Activated CD4-positive, alpha-beta T cell treated with anti-CD3 and anti-CD28 coated beads, Interleukin-2, amount 10 ng/mL, durations not matched to agents 24 days and 14 days (primary cell): ENCODE results near the gene JAKMIP1. TPM values are rescaled to one million over a fixed set of nuclear protein-coding genes. Genes with fewer than 3 reads are reported as not detected.

Experiments used
- DNase-seq: peaks from one replicate; pipeline ENCODE4 v3.0.0; 2022
- H3K27ac Mint-ChIP-seq: one replicate; pipeline ENCODE4 v1.8.0; 2022; ENCODE audit warnings: mild to moderate bottlenecking, mixed read lengths
- H3K27me3 Mint-ChIP-seq: one replicate; pipeline ENCODE4 v1.8.0; 2022; ENCODE audit warnings: mixed read lengths
- H3K36me3 Mint-ChIP-seq: one replicate; pipeline ENCODE4 v1.8.0; 2022; ENCODE audit warnings: low read depth, mild to moderate bottlenecking, mixed read lengths
- H3K4me1 Mint-ChIP-seq: one replicate; pipeline ENCODE4 v1.8.0; 2021; ENCODE audit warnings: mixed read lengths
- H3K4me3 Mint-ChIP-seq: one replicate; pipeline ENCODE4 v1.8.0; 2022; ENCODE audit warnings: mild to moderate bottlenecking, moderate library complexity, mixed read lengths
- H3K9me3 Mint-ChIP-seq: one replicate; pipeline ENCODE4 v1.8.0; 2021; ENCODE audit warnings: mixed read lengths
- intact Hi-C: fragments of 100-400 bp; cut with micrococcal nuclease; formaldehyde crosslinking; loops from one replicate; pipeline ENCODE4 v1.15.1; 2023
- total RNA-seq: library from RNA; stranded (reverse); gene quantifications from 2 replicates; pipeline ENCODE4 v1.2.3, GENCODE V29; 2022

The JAKMIP1 gene
- total RNA-seq, 1 donor from 2014 or later: 10.3 TPM

DNA sequence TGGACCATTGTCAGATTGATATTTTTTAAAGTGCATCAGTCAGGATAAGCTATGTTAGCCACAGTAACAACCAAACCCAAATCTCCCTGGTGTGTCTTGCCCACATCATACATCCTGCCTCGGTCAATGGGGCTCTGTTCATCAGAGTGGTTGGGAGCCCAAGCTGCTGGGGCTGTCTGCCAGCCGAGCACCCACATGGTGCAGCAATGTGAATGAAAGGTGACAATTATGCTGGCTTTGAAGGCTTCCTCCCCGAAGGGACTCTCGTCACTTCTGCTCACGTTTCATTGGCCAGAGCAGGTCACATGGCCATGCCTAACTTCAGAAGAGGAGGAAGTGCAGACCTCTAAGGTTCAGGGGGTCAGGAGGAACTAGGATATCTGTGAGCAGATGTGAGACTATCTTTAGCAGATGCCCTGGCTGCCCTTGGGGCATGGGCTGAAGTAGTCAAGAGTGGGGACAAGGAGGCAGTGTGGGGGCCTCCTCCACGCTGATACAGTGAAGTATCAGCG is 1.3 kb upstream of the JAKMIP1 start:
- no peak for DNase-seq
- Mint-ChIP-seq H3K27me3 (peaks cover 29% of the 10 kb centered on the region), H3K27ac (peak overlapping the region; percentile 44), H3K4me3 (peak overlapping the region; percentile 72), H3K9me3 (peaks cover 8% of the 10 kb centered on the region), H3K4me1 (peaks cover 25% of the 10 kb centered on the region), H3K36me3 (peaks cover 12% of the 10 kb centered on the region)
- intact Hi-C loops: no loop called here

DNA sequence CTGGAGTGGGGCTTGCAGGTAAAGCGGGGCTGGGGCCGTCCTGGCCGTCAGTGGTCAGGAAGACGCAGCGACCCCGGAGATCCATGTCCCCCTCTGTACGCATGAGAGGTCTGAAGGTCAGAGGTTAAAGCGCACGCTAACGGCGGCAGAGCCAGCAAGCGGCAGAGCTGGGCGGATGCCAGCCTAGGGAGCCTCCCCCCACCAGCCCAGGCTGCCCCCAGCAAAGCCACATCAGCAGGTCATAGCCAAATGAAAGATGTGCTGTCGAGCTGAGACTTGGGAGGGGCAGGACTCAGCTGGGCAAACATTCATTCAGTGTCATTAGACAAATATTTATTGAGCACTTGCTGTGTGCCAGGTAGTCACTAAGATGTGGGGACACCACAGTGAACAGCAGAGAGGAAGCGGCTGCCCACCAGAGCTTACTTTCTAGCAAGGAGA is 593 bp upstream of the JAKMIP1 start:
- Mint-ChIP-seq H3K36me3 (peaks cover 12% of the 10 kb centered on the region), H3K27ac (peak overlapping the region; percentile 44), H3K9me3 (peaks cover 8% of the 10 kb centered on the region), H3K4me1 (peaks cover 28% of the 10 kb centered on the region), H3K27me3 (peaks cover 27% of the 10 kb centered on the region), H3K4me3 (peak overlapping the region; percentile 72)
- intact Hi-C loops: no loop called here
- DNase-seq: no peak

DNA sequence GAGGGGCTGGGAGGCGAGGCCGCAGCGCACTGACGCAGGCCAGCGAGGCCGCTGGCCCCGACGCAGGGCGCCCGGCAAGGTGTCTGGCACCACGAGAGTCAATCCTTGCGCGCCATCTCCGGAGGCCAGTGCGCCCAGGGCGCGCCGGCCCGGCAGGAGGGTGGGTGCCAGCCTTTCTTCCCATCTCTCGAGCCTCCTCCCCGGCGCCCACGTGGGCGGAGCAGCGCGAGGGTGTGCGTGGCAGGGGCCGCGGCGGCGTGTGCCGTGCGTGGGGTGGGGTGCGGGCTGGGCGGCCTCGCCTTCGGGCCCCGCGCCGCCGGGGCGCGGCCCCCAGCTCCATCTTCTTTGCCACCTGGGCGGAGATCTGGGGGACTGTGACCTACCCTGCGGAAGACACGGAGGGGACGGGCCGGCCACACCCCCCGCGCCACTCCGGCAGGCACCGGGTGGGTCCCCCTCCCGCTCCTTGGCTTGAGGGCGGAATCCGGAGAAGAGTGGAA is 877 bp downstream of the JAKMIP1 start:
- H3K27ac Mint-ChIP-seq: peak overlapping the region; percentile 75
- peak; percentile 81 for DNase-seq
- H3K27me3 Mint-ChIP-seq: peaks cover 26% of the 10 kb centered on the region
- intact Hi-C loops: loop anchor here (5.0 kb wide), 1 partner anchor 68 kb away; the partner anchor contains the start of gene WFS1
- peaks cover 28% of the 10 kb centered on the region for H3K4me1 Mint-ChIP-seq
- peaks cover 12% of the 10 kb centered on the region for H3K36me3 Mint-ChIP-seq
- peak overlapping the region; percentile 85 for H3K4me3 Mint-ChIP-seq
- peaks cover 8% of the 10 kb centered on the region for H3K9me3 Mint-ChIP-seq

DNA sequence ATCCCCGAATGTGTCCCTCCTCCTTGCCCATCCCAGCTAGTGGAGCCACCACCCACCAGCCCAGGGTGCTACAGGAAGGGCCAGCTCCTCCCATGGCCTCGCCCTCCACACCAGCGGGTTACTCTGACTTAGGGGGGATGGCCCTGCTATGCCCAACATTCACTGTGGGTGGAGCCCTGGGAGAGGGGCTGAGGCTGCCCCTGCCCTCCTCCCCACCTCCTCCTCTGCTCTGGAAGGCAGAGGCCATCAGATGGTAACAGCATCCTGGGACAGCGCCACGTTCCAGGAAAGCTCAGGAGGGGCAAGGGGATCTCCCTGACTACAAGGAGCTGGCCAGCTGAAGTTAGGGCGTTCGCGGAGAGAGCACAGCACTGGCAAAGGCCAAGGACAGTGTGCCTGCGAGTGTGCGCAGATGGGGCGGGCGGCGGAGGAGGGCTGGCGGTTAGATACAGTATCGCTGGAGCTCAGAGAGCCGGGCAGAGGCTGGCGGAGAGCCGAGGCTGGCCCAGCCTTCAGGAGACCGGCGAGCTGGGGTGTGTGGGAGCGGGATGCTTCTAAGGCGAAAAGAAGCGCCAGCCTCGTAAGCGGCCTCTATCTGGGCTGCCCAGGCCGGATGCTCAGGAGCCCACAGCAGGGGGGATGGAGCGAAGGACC is 1.5 kb downstream of the JAKMIP1 start:
- Mint-ChIP-seq H3K9me3 (peaks cover 8% of the 10 kb centered on the region), H3K27me3 (peaks cover 25% of the 10 kb centered on the region), H3K27ac (peak overlapping the region; percentile 75), H3K36me3 (peaks cover 15% of the 10 kb centered on the region), H3K4me1 (peaks cover 29% of the 10 kb centered on the region), H3K4me3 (peak overlapping the region; percentile 85)
- intact Hi-C loops: loop anchor here (1.0 to 5.0 kb wide), 2 partner anchors 18 to 68 kb away; partner anchors contain the start of gene WFS1
- DNase-seq: peak; percentile 73

DNA sequence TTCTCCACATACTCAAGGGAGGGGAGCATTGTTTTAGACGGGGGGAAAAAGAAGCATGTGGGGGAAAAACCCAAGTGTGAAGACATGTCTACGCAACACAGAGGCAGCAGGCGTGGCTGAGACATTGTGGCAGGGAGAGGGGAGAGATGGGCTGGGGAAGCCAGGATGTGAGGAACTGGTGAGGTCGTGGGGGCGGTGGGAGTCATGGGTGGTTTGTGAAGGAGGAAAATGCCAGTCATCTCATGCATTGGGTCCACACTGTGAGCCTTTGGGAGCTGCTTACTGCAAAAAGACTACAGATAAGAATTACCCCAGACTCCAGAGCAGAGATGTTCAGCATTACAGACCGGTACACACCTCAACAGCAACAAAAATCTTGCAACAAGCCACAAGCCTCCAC is 2.1 kb downstream of the JAKMIP1 start:
- peaks cover 20% of the 10 kb centered on the region for H3K36me3 Mint-ChIP-seq
- peaks cover 26% of the 10 kb centered on the region for H3K27me3 Mint-ChIP-seq
- H3K27ac Mint-ChIP-seq: peak overlapping the region; percentile 75
- H3K4me1 Mint-ChIP-seq: peaks cover 30% of the 10 kb centered on the region
- intact Hi-C loops: loop anchor here (1.0 to 5.0 kb wide), 2 partner anchors 17 to 69 kb away; partner anchors contain the start of gene WFS1
- peak; percentile 73 for DNase-seq
- peak overlapping the region; percentile 85 for H3K4me3 Mint-ChIP-seq
- H3K9me3 Mint-ChIP-seq: peaks cover 8% of the 10 kb centered on the region

DNA sequence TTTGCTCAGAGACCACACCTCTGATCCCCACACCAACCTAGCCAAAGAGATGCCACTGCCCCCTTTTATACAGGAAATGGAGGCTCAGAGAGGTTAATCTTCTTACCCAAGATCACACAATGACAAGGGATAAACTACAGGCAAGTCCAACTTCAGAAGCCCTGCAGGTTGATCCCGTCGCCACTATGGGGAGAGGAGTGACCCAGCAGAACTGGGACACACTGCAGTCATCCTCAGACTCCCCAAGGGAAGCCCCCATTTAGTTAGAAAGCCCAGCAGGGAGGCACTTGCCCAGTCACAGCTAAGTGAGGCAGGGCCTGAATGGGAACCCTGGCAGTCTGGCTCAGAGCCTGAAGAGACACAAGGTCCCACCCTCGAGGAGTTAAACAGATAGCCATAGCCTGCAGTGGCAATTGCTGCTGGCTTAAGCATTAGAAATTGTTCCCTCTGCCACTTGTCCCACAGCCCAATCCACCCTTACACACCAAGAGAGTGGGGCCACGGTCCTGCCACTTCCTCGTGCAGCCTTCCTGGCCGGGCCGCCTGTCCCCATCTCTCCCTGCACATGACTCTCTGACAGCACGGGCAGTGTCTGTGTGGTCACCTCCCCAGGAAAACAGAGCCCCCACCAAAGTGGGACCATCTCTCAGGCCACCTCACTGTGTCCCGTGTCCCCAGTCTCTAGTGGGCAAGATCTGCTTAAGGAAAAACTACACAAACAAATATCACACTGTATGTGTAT is 2.7 kb downstream of the JAKMIP1 start:
- H3K36me3 Mint-ChIP-seq: peaks cover 24% of the 10 kb centered on the region
- peaks cover 8% of the 10 kb centered on the region for H3K9me3 Mint-ChIP-seq
- H3K4me1 Mint-ChIP-seq: peaks cover 30% of the 10 kb centered on the region
- peak overlapping the region; percentile 75 for H3K27ac Mint-ChIP-seq
- intact Hi-C loops: loop anchor here (1.0 to 5.0 kb wide), 2 partner anchors 16 to 70 kb away; partner anchors contain the start of gene WFS1
- DNase-seq: no peak
- H3K4me3 Mint-ChIP-seq: peak overlapping the region; percentile 85
- H3K27me3 Mint-ChIP-seq: peaks cover 26% of the 10 kb centered on the region

DNA sequence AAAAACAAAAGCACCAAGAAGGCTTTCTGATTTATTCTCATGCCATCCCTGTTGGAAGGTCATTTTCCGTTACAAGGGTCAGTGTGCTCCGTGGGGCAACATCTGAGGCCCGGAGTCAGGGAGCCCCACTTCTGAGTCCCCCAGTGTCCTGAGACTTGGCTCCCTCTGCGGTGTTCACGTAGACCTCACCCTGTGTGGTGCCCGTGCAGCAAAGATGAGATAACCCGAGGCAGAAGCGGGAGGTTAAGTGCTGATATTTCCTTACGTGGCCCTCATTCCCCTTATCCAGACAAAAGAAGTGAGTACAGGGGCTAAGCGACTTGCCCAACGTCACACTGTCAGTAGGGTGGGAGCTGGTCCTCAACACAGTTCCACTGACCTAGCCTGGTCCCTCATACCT is 3.5 kb downstream of the JAKMIP1 start:
- H3K4me1 Mint-ChIP-seq: peaks cover 32% of the 10 kb centered on the region
- intact Hi-C loops: loop anchor here (5.0 kb wide), 1 partner anchor 70 kb away; the partner anchor contains the start of gene WFS1
- no peak for DNase-seq

DNA sequence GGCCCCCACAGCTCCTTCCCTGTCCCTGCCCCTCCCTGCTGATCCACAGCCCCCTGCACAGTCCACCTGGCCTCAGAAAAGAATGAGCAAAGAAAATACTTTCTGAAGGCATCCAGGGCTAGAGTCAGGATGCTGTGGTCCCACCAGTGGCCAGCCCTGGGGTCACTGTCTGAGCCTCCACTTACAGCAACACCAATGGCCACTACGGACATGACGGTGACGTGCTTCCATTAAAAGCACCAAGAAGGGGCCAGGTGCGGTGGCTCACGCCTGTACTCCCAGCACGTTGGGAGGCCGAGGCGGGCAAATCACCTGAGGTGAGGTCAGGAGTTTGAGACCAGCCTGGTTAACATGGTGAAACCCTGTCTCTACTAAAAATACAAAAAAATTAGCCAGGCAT is 4.0 kb downstream of the JAKMIP1 start:
- Mint-ChIP-seq H3K27me3 (peaks cover 19% of the 10 kb centered on the region), H3K9me3 (peaks cover 4% of the 10 kb centered on the region), H3K4me1 (peaks cover 30% of the 10 kb centered on the region), H3K4me3 (no peak overlapping the region), H3K27ac (no peak overlapping the region), H3K36me3 (peaks cover 24% of the 10 kb centered on the region)
- DNase-seq: no peak
- intact Hi-C loops: loop anchor here (5.0 kb wide), 1 partner anchor 71 kb away; the partner anchor contains the start of gene WFS1

More for the DNA sequence above, 3.5 kb downstream of the JAKMIP1 start:
- Mint-ChIP-seq H3K36me3 (peaks cover 27% of the 10 kb centered on the region), H3K27ac (no peak overlapping the region), H3K4me3 (no peak overlapping the region), H3K9me3 (peaks cover 8% of the 10 kb centered on the region), H3K27me3 (peaks cover 25% of the 10 kb centered on the region)

DNA sequence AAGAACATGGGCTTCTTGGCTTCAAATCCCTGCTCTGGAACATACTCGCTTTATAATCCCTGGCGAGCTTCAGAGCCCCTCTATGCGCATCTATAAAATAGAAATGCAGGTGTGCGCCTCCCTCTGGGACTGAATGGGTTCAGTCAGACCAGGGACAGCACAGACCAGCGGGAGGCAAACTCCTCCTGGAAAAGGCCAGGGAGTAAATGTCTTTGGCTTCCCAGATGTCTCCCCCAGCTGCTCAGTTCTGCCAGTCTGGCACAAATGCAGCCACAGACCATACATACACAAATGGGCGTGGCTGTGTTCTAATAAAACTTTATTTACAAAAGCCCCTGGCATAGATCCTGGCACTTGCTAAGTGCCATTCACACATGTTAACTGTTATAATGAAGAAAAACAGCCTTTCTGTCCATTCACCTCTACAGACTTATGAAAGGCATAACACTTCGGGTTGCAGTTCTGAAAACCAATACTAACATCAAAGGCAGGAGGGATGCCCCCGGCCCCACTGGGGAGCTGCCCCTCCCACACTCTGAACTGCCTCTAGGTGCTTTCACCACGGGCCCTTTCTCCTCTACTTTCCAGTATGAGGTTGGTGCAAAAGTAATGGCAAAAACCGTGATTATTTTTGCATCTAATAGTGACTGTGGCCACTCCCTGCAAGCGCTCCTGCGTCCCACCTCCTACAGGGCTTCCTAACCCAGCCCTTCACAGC is 4.6 kb downstream of the JAKMIP1 start:
- Mint-ChIP-seq H3K4me1 (peaks cover 28% of the 10 kb centered on the region), H3K27me3 (peaks cover 15% of the 10 kb centered on the region), H3K4me3 (no peak overlapping the region), H3K27ac (no peak overlapping the region), H3K36me3 (peaks cover 21% of the 10 kb centered on the region), H3K9me3 (no peaks in the 10 kb centered on the region)
- no peak for DNase-seq
- intact Hi-C loops: loop anchor here (5.0 kb wide), 1 partner anchor 72 kb away; the partner anchor contains the start of gene WFS1

DNA sequence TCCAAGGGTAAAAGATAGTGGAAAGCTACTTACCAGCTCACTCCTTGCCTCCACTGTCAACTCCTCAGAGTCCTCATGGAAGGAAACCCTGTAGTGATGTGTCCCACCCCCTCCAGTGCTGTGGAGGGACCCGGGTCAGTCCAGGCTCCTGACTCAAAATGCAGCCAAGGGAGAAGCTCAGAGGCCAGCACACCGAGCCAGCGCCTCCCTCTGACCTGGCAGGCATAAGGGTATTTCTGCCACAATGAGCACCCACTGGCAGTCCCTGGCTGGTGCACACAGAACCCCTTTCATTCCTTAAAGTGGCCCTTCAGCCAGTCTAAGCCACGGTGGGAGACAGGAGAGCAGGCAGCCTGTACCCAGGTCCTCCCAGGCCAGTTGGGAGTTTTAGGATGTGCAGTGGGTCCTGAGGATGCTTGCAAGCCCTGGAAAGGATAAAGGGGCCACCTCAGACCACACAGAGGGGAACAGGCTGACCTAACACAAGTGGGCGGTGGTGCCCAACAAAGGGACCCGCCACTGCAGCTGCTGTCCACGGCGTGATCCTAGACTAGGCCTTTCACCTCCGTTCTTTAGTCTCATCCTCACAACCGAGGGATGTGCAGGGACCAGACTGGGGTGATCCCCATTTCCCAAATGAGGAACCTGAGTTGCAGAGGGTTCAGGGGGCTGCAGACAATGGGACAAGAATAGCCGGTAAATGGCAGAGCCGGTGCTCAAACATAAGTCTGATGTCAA is 5.7 kb downstream of the JAKMIP1 start:
- H3K36me3 Mint-ChIP-seq: peaks cover 21% of the 10 kb centered on the region
- intact Hi-C loops: loop anchor here (5.0 kb wide), 1 partner anchor 73 kb away; the partner anchor contains the start of gene WFS1
- no peaks in the 10 kb centered on the region for H3K9me3 Mint-ChIP-seq
- no peak for DNase-seq
- no peak overlapping the region for H3K27ac Mint-ChIP-seq
- H3K27me3 Mint-ChIP-seq: peaks cover 15% of the 10 kb centered on the region
- H3K4me1 Mint-ChIP-seq: peaks cover 37% of the 10 kb centered on the region
- H3K4me3 Mint-ChIP-seq: no peak overlapping the region

DNA sequence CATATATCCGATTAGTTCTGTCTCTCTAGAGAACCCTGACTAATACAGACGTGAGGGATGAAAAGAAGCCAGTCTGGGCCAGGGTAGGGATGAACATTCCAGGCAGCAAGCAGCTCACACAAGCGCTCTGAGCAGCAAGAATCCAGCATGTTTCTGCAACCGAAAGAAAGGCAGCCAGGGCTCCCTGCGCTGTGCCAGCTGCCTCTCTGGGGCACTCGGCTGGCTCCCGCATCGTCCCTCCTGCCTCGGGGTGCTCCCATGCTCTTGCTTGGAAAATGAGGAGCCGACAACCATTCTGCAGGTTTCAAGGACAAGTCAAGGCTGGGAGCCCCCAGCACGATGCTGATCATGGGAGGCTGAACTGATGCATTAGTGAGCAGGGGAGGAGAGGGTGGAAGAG is 7.0 kb downstream of the JAKMIP1 start:
- H3K27ac Mint-ChIP-seq: no peak overlapping the region
- intact Hi-C loops: no loop called here
- peaks cover 19% of the 10 kb centered on the region for H3K36me3 Mint-ChIP-seq
- H3K9me3 Mint-ChIP-seq: no peaks in the 10 kb centered on the region
- no peak overlapping the region for H3K4me3 Mint-ChIP-seq
- peaks cover 32% of the 10 kb centered on the region for H3K4me1 Mint-ChIP-seq
- DNase-seq: no peak
- H3K27me3 Mint-ChIP-seq: peaks cover 10% of the 10 kb centered on the region

DNA sequence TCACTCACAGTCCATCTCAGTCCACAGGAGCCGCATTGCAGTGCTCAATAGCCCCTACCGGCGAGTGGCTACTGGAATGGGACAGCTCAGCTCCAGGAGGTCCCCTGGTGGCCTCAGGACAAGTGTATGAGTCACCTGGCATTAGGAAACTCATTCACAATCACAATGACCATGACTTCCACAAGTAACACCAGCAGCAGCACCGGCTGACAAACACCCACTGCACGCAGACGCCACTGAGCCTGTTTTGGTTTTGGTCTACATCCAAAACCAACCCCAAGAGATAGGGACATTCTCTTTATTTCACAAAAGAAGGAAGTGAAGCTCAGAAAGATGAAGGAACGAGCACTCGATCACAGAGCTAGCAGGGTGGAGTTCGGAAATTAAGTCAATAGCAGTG is 8.1 kb downstream of the JAKMIP1 start:
- Mint-ChIP-seq H3K36me3 (peaks cover 23% of the 10 kb centered on the region), H3K9me3 (no peaks in the 10 kb centered on the region), H3K27ac (no peak overlapping the region), H3K4me3 (no peak overlapping the region), H3K27me3 (peaks cover 3% of the 10 kb centered on the region), H3K4me1 (peaks cover 26% of the 10 kb centered on the region)
- DNase-seq: no peak
- intact Hi-C loops: no loop called here
